DND-41 (cell line): ENCODE results near the gene BAIAP2L1.

Experiments
- CTCF ChIP-seq: IDR thresholded peaks from 2 replicates; pipeline ENCODE4 v1.5.1; 2012; ENCODE audit warnings: borderline replicate concordance, low read length, moderate library complexity, mild to moderate bottlenecking; ENCODE audit not compliant: poor library complexity, severe bottlenecking; ENCODE audit errors: extremely low read depth
- EZH2 ChIP-seq: IDR thresholded peaks from 3 replicates; pipeline ENCODE4 v1.6.1; 2012; ENCODE audit warnings: borderline replicate concordance, low read depth, mild to moderate bottlenecking, moderate library complexity, low read length, inconsistent platforms; ENCODE audit not compliant: severe bottlenecking

GRCh38 chr7:98374285-98374680 is 26.6 kb downstream of the BAIAP2L1 start:
- TF ChIP-seq CTCF (no peak), EZH2 (no peak)
